HG02678 (cell line): ENCODE results near the gene DEPP1.

Source experiments
- ATAC-seq: cut with Tn5 transposase; IDR thresholded peaks from one replicate; pipeline ENCODE4 v1.9.1; 2021; ENCODE audit warnings: mild to moderate bottlenecking, moderate library complexity; ENCODE audit not compliant: unreplicated experiment

Gene DEPP1

GRCh38 chr10:44956226-44956625 lies 22.4 kb downstream of the DEPP1 start:
- ATAC-seq, result no peak

GRCh38 chr10:44955413-44956070 lies 23.1 kb downstream of the DEPP1 start:
- no peak for ATAC-seq

DNA sequence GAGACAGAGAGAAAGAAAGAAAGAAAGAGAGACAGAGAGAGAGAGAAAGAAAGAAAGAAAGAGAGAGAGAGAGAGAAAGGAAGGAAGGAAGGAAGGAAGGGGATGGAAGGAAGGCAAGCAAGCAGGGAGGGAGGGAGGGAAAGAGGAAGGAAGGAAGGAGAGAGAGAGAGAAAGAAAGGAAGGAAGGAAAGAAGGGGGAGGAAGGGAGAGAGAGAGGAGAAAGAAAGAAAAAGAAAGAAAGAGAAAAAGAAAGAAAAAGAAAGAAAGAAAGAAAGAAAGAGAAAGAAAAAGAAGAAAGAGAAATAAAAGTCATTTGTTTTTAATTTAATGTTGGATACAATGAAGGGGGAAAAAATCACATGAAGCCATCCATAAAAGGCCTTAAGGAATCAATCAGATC lies 23.6 kb downstream of the DEPP1 start:
- ATAC-seq, result no peak

DNA sequence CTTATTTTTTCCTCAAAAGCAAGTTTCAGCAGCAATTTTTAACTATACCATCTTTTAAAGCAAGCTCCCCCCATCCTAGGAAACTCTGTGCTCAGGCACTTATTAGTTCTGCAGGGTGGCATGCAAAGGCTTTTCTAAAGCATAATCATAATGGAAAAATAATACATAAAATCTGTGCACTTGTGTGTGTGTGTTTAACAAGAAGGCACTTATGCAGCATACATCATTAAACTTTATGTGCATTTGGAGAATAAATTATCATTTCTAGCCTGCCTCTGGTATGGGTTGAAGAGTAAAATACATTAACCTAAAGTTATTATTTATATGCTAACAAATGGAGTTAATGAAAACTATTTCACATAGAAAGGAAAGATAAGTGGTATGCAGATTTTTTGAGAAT lies 24.6 kb downstream of the DEPP1 start:
- ATAC-seq, result no peak

DNA sequence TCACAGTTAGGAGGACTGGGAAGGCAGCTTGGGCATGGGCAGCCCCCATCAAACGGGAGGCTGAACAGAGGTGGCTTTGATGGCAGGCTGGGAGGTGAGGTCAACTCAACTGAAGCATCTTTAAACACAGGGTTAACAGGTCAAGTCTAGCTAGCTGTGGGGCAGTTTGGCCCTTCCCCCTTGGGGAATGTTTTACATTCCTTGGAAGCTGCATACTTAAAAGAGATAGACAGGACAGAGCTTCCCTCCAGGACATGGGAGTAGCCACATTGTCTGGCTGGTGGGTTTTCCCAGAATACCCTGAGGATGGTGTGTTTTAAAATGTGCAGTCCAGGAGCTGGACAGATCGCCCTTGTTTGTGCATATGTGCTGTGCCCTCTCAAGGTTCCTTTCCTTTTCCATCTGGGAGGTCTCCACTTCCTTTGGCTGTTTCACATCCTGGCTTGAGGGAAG lies 25.8 kb downstream of the DEPP1 start:
- no peak for ATAC-seq

DNA sequence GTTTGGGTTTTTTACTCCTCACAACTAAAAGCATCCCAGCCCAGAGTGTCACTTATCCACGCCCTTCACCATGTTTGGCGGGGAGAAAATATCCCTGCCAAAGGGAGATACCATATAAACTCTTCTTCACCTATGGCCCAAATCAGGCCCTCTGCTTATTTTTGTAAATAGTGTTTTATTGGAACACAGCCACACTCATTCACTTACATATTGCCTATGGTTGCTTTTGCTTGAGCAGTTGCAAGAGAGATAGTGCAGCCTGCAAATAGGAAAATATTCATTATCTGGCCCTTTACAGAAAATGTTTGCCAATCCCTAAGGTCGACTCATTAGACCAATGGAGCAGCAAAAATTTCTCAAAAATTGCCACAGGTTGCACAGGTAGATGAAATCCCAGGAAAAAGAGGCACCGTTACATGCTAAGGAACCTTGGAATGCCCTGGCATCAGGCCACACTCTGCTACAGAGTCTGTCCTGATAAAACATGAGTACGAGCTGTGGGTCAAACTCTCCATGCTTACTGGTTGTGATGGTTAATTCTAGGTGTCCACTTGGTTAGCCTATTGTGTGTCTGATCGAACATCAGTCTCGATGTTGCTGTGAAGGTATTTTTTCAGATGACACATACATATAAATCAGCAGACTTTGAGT lies 26.9 kb downstream of the DEPP1 start:
- ATAC-seq, result no peak

- ATAC-seq, result peak; percentile 41
These were observed 28.0 kb downstream of the DEPP1 start for GRCh38 chr10:44950326-44951225.

DNA sequence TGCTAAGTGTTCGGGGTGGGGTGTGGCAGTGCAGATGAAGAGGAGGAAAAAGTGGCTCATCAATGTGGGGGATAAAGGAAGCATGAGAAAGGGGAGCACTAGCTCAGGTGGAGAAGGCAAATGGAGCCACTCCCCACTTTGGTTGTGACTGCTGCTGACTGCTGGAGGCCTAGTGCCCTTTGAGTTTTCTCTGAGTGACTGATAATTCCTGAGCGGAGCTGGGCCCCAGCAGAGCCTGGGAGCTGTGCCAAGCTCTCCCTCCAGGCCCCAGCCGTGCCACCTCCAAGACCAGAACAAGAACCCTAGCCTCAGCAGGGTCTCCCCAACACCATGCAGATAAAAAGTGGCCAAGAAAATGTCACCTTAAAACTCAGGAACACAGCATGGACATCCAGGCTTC lies 28.7 kb downstream of the DEPP1 start:
- ATAC-seq, result no peak

DNA sequence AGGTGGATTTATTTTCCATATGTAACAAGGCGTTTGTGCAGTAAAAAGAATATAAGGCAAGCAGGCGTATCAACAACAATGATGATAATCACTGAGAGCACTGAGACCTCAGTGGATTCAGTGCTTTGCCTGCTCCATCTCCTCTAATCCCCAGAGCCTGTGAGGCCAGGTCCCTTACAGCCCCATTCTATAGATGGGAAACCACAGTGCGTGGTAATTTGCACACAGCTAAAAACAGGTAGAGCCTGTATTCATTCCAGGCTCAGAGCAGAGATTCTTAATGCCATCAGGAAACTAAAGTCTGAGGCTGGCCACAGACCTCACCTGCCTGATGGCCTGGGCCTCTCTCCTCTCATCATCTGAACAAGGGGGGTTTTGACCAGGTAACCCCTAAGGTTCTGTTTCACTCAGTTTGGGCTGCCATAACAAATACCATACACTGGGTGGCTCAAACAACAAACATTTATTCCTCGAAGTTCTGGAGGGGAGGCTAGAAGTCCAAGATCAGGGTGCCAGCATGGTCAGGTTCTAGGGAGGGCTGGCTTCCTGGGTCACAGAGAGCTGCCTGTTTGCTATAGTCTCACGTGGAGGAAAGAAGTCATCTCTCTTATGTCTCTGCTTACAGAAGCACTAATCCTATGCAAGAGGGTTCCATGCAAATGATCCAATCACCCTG lies 29.3 kb downstream of the DEPP1 start:
- ATAC-seq, result no peak

DNA sequence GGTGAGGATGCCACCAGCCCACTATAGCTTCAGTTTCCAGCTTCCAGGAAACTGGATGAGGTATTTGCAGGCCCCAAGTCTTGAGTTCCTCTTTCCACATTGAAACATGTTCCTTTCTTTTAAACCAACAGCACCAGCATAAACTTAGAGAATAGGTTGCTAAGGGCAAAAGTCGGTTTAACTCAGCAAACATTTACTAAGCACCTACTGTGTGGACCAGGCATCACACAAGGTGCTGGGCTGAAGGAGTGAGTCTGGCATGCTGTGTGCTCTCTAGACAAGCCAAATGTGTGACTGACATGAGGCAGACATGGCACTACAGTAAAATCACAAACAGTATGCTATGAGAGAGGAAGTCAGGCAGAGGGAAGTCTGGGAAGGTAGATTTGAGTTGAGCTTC lies 30.0 kb downstream of the DEPP1 start:
- ATAC-seq, result no peak

DNA sequence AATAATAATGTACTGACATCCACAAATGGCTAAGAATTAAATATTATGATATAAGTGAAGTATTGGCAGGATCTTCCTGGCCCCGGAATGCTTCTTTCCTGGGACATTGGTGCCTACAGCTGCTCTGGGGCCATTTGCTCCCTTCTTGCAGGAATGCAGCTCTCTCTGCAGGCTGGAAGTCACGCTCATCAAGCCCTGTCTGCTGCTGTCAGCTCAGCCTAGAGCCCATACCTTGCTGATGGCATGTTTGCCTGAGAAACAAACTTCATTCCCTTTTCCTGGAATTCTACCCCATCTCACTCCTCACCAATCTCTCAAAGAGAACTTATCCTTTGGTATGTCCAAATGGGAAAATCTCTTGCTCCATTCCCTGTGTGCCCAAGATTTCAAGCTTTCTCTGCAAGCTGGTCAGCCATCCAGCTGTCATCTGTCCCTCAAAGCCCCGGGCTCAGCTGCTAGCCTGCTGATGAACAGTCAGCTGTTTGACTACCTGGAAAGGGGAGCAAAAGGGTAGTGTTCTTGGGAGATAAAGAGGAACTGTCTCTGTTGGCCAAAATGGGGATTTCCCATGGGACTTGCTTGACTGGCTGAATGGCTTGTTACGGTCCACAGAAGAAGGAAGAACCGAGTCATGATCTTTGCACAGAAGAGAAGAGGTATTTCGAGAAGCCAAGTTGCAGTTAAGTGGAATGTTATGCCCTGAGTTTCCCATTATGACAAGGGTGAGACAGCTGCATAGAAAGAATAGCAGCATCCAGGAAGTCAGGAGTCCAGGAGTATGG lies 31.0 kb downstream of the DEPP1 start:
- peak; percentile 61 for ATAC-seq

- ATAC-seq, result peak; percentile 51
These were observed 32.4 kb downstream of the DEPP1 start for GRCh38 chr10:44946205-44946604.

GRCh38 chr10:44944354-44944753 lies 34.3 kb downstream of the DEPP1 start:
- no peak for ATAC-seq

DNA sequence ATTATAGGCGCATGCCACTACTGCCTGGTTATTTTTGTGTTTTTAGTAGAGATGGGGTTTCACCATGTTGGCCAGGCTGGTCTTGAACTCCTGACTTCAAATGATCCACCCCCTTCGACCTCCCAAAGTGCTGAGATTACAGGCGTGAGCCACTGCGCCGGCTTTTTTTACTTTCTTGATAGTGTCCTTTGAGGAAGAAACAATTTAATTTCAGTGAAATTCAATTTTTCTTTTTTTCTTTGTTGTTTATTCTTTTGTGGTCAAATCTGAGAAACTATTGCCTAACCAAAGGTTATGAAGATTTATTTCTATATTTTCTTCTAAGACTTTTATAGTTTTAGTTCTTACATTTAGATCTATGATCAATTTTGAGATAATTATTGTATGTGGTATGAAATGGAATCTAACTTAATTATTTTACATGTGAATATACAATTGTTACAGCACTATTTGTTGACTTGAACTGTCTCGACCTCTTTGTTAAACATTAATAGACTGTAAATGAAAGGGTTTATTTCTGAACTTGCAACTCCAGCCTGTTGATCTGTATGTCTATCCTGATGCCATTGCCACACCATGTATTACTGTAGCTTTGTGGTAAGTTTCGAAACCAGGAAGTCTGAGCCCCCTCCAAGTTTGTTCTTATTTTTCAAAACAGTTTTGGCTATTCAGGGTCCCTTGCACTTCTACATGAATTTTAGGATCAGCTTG lies 38.8 kb downstream of the DEPP1 start:
- no peak for ATAC-seq

DNA sequence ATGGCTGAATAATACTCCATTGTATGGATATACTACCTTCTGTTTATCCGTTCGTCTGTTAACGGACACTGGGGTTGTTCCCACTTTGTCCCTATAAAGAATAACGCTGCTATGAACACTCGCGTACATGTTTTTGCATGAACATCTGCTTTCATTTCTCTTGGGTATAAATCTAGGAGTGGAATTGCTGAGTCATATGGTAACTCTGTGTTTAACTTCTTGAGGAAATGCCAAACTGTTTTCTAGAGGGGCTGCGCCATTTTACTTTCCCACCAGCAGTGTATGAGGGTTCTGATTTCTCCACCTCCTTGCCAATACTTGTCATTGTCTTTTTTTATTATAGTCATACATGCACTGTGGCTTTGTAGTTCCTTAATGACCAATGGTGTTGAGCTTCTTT lies 39.7 kb downstream of the DEPP1 start:
- ATAC-seq, result no peak

DNA sequence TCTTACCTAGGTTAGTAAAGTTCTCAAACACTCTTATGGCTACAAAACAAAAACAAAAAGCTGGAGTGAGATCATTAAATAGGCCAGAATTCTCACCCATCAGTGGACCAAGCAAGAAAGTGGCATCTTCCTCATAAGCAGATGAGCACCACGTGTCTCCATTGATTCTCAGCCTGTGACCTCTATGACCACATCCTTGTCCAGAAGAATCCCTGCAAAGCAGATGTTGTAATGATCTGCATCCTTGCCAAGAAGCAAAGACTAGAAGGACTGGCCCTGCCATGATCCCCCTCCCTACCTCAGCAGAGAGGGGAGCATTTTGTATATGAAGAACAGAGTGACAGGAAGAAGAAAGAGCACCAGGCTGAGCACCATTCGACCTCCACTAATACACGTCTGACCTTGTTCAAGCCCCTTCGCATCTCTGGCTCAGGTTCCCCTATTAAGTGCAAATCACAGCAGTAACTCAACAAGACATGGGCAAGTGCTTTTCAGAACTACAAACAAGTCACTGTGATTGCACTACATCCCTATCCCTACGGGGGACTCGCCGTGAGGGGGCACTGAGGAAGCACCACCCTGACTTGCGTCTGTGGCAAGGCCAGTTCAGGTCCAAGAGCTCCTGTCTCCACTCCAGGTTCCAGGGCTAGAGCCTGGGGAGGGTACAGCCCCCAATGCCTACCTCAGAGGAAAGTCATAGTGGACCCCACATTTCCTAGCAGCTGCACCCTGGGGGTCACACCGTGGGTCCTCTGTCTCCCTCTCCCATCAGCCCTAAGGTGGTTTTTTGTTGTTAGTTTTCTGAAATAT lies 41.2 kb downstream of the DEPP1 start:
- no peak for ATAC-seq

DNA sequence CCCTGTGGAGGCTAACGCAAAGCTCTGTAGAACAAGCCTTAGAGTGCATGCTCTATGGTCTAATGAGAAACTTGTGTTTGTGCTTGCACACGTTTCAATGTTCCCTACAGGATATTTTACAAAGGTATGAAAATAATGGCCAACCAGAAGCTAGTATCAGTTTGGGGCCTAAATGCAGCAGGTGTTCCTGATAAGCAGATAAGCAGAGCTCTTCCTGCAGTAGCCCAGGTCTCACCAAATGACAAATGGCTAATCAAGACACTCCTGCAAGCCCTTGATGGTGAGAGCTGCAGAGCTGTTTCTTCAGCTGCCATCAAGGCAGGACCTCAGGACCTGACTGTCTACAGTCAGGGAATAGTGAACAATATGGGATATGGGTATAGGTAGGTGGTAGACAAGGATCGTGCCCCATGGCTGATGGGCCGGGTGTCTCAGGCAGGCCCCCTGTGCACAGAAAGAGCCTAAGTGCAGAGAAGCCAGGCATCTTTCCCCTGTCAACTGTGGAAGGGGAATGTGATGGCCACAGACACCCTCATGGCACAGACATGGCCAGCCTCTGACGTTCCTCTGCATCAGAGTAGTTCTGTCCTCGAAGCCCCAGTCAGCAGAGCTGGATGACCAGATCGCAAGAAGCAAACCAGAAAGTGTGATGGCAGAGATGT lies 42.2 kb downstream of the DEPP1 start:
- ATAC-seq, result no peak

- no peak for ATAC-seq
These were observed 42.7 kb downstream of the DEPP1 start for GRCh38 chr10:44935966-44936295.
